Naive thymus-derived CD4-positive, alpha-beta T cell (primary cell): ENCODE results near the gene ADPRS. TPM values are rescaled to one million over a fixed set of nuclear protein-coding genes. Genes with fewer than 3 reads are reported as not detected.

Experiments
- ATAC-seq: fragments of 150-1000 bp; cut with Tn5 transposase; 2 replicates; pipeline ENCODE4 v1.10.0; 2021; ENCODE audit warnings: mild to moderate bottlenecking, moderate library complexity
- CTCF ChIA-PET: fragments of 350-600 bp; sonication (Branson Sonifier 250); formaldehyde crosslinking; loops from one replicate; lab custom pipeline; 2021; ENCODE audit warnings: antibody characterized with exemption; lab: Charles Lee
- POLR2A ChIA-PET: fragments of 350-600 bp; sonication (Branson Sonifier 250); formaldehyde crosslinking; loops from one replicate; lab custom pipeline; 2021; ENCODE audit warnings: antibody characterized with exemption, inconsistent platforms; lab: Charles Lee
- DNase-seq, 9 donors: peaks; one replicate each; pipeline versions ENCODE4 v3.0.0 to v3.0.0-alpha.2; 2020 to 2022; ENCODE audit warnings: mixed read lengths in 1 of 9
- H3K27ac ChIP-seq: one replicate; pipeline ENCODE4 v1.7.0; 2013; ENCODE audit warnings: mild to moderate bottlenecking, low read depth, low read length, moderate library complexity
- H3K27me3 ChIP-seq, 2 donors: one replicate each; pipeline ENCODE4 v1.7.0; 2013; ENCODE audit warnings: low read length in 2 of 2, mild to moderate bottlenecking in 2 of 2, moderate library complexity in 2 of 2; ENCODE audit not compliant: control insufficient read depth in 2 of 2, insufficient read depth in 2 of 2
- H3K36me3 ChIP-seq, 3 experiments: 1 replicate in 2 of 3; 2 replicates in 1 of 3; pipeline ENCODE4 v1.7.0; 2013; ENCODE audit warnings: low read length in 3 of 3, mild to moderate bottlenecking in 3 of 3, moderate library complexity in 1 of 3; ENCODE audit not compliant: insufficient read depth in 3 of 3, control insufficient read depth in 2 of 3
- H3K4me1 ChIP-seq, 2 donors: one replicate each; pipeline ENCODE4 v1.7.0; 2013; ENCODE audit warnings: low read length in 2 of 2, mild to moderate bottlenecking in 2 of 2, moderate library complexity in 1 of 2; ENCODE audit not compliant: control insufficient read depth in 2 of 2, insufficient read depth in 2 of 2
- H3K4me3 ChIP-seq: 2 replicates; pipeline ENCODE4 v1.7.0; 2013; ENCODE audit warnings: mild to moderate bottlenecking, low read length
- H3K9me3 ChIP-seq, 3 experiments: 1 replicate in 2 of 3; 2 replicates in 1 of 3; pipeline ENCODE4 v1.7.0; 2013; ENCODE audit warnings: low read length in 3 of 3; ENCODE audit not compliant: control insufficient read depth in 2 of 3
- H3K27ac Mint-ChIP-seq, 9 donors: one replicate each; pipeline ENCODE4 v1.8.0; 2020 to 2022; ENCODE audit warnings: mixed read lengths in 9 of 9, mild to moderate bottlenecking in 8 of 9, moderate library complexity in 5 of 9, inconsistent platforms in 2 of 9
- H3K27me3 Mint-ChIP-seq, 5 donors: one replicate each; pipeline ENCODE4 v1.8.0; 2021 to 2022; ENCODE audit warnings: mixed read lengths in 5 of 5, mild to moderate bottlenecking in 1 of 5
- H3K36me3 Mint-ChIP-seq, 5 donors: one replicate each; pipeline ENCODE4 v1.8.0; 2020 to 2022; ENCODE audit warnings: mixed read lengths in 5 of 5, mild to moderate bottlenecking in 3 of 5, inconsistent platforms in 1 of 5
- H3K4me1 Mint-ChIP-seq, 7 donors: one replicate each; pipeline ENCODE4 v1.8.0; 2020 to 2022; ENCODE audit warnings: mixed read lengths in 7 of 7, mild to moderate bottlenecking in 3 of 7, inconsistent platforms in 1 of 7
- H3K4me3 Mint-ChIP-seq, 10 donors: one replicate each; pipeline ENCODE4 v1.8.0; 2020 to 2022; ENCODE audit warnings: mild to moderate bottlenecking in 10 of 10, mixed read lengths in 10 of 10, moderate library complexity in 6 of 10, inconsistent platforms in 2 of 10
- H3K9me3 Mint-ChIP-seq, 11 donors: one replicate each; pipeline ENCODE4 v1.8.0; 2020 to 2022; ENCODE audit warnings: mixed read lengths in 11 of 11, mild to moderate bottlenecking in 4 of 11, inconsistent platforms in 1 of 11, moderate library complexity in 1 of 11
- intact Hi-C, 2 donors: fragments of 100-400 bp; cut with micrococcal nuclease; formaldehyde crosslinking; loops; one replicate each; pipeline ENCODE4 v1.15.1; 2023
- polyA plus RNA-seq, 2 donors: library from polyadenylated mRNA; unstranded; fragments of 300-500 nt; fragmentation: Illumina TruSeq; gene quantifications; one replicate each; pipeline ENCODE4 v1.2.3, GENCODE V29; 2021
- total RNA-seq, 6 experiments: library from RNA in 5 of 6; stranded (reverse) in 5 of 6; gene quantifications; 1 replicate in 5 of 6; 2 replicates in 1 of 6; pipeline ENCODE4 v1.2.3 and lab custom pipeline; 2021 to 2026

Gene ADPRS
- total and polyA plus RNA-seq, 7 experiments from 2014 or later = 18.0 to 35.4 (median 24.2) TPM

DNA sequence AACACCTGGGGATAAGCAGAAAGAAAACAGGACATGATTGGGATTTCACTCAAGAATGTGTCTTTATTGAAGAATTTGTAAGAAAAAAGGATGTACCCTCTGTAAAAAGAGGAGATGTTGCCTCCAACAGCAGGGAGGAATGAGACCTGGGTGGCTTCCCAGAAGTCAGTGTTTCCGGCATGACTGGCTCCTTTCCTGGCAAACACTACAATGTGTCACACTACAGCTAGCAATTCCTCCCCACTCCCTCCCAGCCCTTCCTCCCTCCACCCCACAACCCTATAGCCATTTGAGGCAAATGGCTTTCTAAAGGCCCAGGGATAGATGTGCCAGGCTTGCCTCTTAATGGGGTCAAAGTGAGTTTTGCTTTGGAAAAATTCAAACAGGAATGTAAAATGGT, 47.8 kb downstream of the ADPRS start:
- DNase-seq (no peak), ATAC-seq (no peak)
- CTCF ChIA-PET = interaction anchor here (0.8 to 6.1 kb wide), 2 partner anchors 35 to 149 kb away, joined by 3 to 77 read pairs; no protein-coding TSS in a partner anchor
- H3K9me3 ChIP-seq = no peaks in the 10 kb centered on the region
- peak overlapping the region in 2 of 9 donors; percentile 6 to 36 for H3K27ac Mint-ChIP-seq
- intact Hi-C loops = no loop called here
- H3K4me3 ChIP-seq = no peak overlapping the region
- H3K27me3 Mint-ChIP-seq = no peaks in the 10 kb centered on the region
- H3K9me3 Mint-ChIP-seq = no peaks in the 10 kb centered on the region
- H3K36me3 ChIP-seq = peaks cover 10 to 43% (median 13%) of the 10 kb centered on the region in 3 experiments
- H3K4me1 ChIP-seq = no peaks in the 10 kb centered on the region
- no peak overlapping the region for H3K27ac ChIP-seq
- H3K27me3 ChIP-seq = no peaks in the 10 kb centered on the region
- peaks cover 2 to 25% (median 18%) of the 10 kb centered on the region in 7 donors for H3K4me1 Mint-ChIP-seq
- peaks cover 4 to 29% (median 7%) of the 10 kb centered on the region in 5 donors for H3K36me3 Mint-ChIP-seq
- no peak overlapping the region for H3K4me3 Mint-ChIP-seq
- POLR2A ChIA-PET = no interaction called here

DNA sequence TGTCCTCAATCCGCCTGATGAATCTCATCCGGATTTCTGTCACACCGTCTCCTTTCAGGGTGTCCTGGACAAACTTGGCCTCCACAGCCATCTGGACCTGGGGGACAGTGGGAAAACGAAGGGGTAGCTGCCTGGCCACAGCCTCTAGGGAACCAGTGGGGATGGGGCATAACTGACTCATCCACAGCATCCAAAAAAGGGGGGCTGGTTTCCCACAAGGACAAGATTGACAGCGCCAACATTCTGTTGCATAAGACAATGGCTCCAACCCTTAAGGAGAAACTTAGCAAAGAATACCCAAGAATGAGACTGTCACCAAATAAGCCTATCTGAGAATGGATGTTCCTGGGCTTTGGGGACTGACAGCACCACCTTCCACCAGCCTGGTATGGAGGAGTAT, 48.5 kb downstream of the ADPRS start:
- Mint-ChIP-seq H3K36me3 (peaks cover 4 to 29% (median 7%) of the 10 kb centered on the region in 5 donors), H3K27me3 (no peaks in the 10 kb centered on the region), H3K27ac (no peak overlapping the region), H3K4me1 (peaks cover 6 to 32% (median 23%) of the 10 kb centered on the region in 7 donors), H3K4me3 (no peak overlapping the region), H3K9me3 (no peaks in the 10 kb centered on the region)
- no peaks in the 10 kb centered on the region for H3K9me3 ChIP-seq
- no peak overlapping the region for H3K27ac ChIP-seq
- H3K4me1 ChIP-seq = no peaks in the 10 kb centered on the region
- no peak for DNase-seq
- intact Hi-C loops = no loop called here
- H3K36me3 ChIP-seq = peaks cover 10 to 43% (median 13%) of the 10 kb centered on the region in 3 experiments
- no peak overlapping the region for H3K4me3 ChIP-seq
- ATAC-seq = no peak
- CTCF ChIA-PET = interaction anchor here (0.8 kb wide), 1 partner anchor 148 kb away, joined by 3 read pairs; no protein-coding TSS in a partner anchor
- H3K27me3 ChIP-seq = no peaks in the 10 kb centered on the region
- POLR2A ChIA-PET = no interaction called here

DNA sequence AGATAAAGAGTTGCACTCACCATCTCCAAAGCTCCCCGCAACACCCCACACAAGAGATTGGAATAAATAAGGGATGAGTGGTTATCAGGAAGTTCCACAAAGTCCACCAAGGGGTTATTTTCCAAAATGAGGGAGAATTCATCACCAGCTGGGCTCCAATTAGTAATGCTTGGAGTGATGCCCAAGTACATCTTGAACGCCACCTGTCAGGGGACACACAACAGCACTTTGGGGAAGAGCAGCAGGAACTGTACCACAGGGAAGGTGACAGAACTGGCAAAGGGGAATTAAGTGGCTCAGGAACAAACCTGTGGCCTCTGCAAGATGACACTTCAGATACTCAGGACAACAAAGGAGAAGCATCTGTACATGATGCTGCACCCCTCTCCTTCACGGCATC, 49.1 kb downstream of the ADPRS start:
- no peak overlapping the region for H3K4me3 Mint-ChIP-seq
- ATAC-seq (no peak), DNase-seq (no peak)
- no peaks in the 10 kb centered on the region for H3K9me3 Mint-ChIP-seq
- Histone ChIP-seq H3K4me1 (peaks cover 0 to 4% of the 10 kb centered on the region in 2 donors), H3K9me3 (no peaks in the 10 kb centered on the region), H3K27ac (no peak overlapping the region), H3K36me3 (peaks cover 10 to 43% (median 13%) of the 10 kb centered on the region in 3 experiments), H3K4me3 (no peak overlapping the region), H3K27me3 (no peaks in the 10 kb centered on the region)
- ChIA-PET POLR2A (interaction anchor here (1.1 kb wide), 1 partner anchor 9 kb away, joined by 4 read pairs; no protein-coding TSS in a partner anchor), CTCF (no interaction called here)
- intact Hi-C loops = no loop called here
- peaks cover 4 to 29% (median 8%) of the 10 kb centered on the region in 5 donors for H3K36me3 Mint-ChIP-seq
- peak overlapping the region in 1 of 9 donors; percentile 12 for H3K27ac Mint-ChIP-seq
- peaks cover 10 to 33% (median 29%) of the 10 kb centered on the region in 7 donors for H3K4me1 Mint-ChIP-seq
- no peaks in the 10 kb centered on the region for H3K27me3 Mint-ChIP-seq

DNA sequence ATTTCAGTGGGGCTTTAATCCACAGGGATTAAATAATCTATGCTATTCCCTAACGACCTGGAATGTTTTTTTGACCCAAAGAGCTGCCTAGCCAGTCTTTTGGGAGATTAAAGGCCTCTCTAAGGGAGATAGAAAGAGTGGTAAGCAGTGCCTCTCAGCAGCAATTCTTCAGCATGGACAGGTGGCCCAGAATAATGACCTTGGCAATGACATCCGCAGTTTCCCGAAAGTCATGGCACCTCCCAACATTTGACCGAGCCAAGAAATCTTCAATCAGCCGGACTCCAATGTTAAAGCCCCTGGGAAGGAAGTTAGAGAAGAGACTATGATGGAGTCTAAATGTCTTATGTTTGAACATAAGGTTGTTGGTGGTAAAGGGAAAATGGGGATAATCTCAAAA, 50.8 kb downstream of the ADPRS start:
- Histone ChIP-seq H3K27ac (no peak overlapping the region), H3K9me3 (no peaks in the 10 kb centered on the region), H3K27me3 (no peaks in the 10 kb centered on the region), H3K4me3 (no peak overlapping the region), H3K36me3 (peaks cover 10 to 43% (median 13%) of the 10 kb centered on the region in 3 experiments), H3K4me1 (peaks cover 0 to 4% of the 10 kb centered on the region in 2 donors)
- CTCF ChIA-PET = interaction anchor here (0.9 kb wide), 1 partner anchor 47 kb away, joined by 3 read pairs; no protein-coding TSS in a partner anchor
- H3K9me3 Mint-ChIP-seq = no peaks in the 10 kb centered on the region
- H3K4me3 Mint-ChIP-seq = no peak overlapping the region
- no peaks in the 10 kb centered on the region for H3K27me3 Mint-ChIP-seq
- intact Hi-C loops = no loop called here
- POLR2A ChIA-PET = interaction anchor here (1.1 kb wide), 1 partner anchor 12 kb away, joined by 3 read pairs; no protein-coding TSS in a partner anchor
- peak overlapping the region in 6 of 9 donors; percentile 38 to 65 (median 49) for H3K27ac Mint-ChIP-seq
- DNase-seq (no peak), ATAC-seq (no peak)
- peaks cover 12 to 41% (median 39%) of the 10 kb centered on the region in 7 donors for H3K4me1 Mint-ChIP-seq
- H3K36me3 Mint-ChIP-seq = peaks cover 4 to 29% (median 12%) of the 10 kb centered on the region in 5 donors

DNA sequence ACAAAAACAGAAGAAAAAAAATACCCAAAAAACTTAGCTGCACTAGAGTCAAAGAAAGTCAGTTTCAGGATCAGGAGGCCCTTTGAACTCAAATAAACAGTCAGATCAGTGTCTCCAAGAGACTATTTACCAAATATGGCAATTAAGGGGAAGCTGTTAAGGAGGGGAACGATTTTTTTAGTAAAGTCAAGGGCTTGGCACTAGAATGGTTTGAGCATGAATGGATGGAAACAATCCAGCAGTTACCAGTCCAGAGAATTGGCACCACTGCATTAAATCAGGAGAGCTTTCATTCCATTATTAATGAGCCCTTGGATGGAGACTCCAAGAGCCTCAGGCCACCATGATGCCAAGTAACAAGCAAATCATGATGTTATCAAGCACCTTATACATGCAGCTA, 53.4 kb downstream of the ADPRS start:
- Histone ChIP-seq H3K4me1 (peaks cover 0 to 4% of the 10 kb centered on the region in 2 donors), H3K9me3 (no peaks in the 10 kb centered on the region), H3K27ac (no peak overlapping the region), H3K36me3 (peaks cover 5 to 27% (median 12%) of the 10 kb centered on the region in 3 experiments), H3K4me3 (no peak overlapping the region), H3K27me3 (no peaks in the 10 kb centered on the region)
- ChIA-PET POLR2A (interaction anchor here (0.7 kb wide), 1 partner anchor 17 kb away, joined by 4 read pairs; no protein-coding TSS in a partner anchor), CTCF (interaction anchor here (0.6 to 1.1 kb wide), 3 partner anchors 42 to 144 kb away, joined by 3 to 4 read pairs (median 3); no protein-coding TSS in a partner anchor)
- Mint-ChIP-seq H3K4me1 (peaks cover 16 to 47% (median 42%) of the 10 kb centered on the region in 7 donors), H3K36me3 (peaks cover 4 to 19% (median 12%) of the 10 kb centered on the region in 5 donors), H3K27ac (peak overlapping the region in 3 of 9 donors; percentile 13 to 31 (median 28)), H3K27me3 (no peaks in the 10 kb centered on the region), H3K4me3 (no peak overlapping the region), H3K9me3 (no peaks in the 10 kb centered on the region)
- intact Hi-C loops = no loop called here
- DNase-seq (no peak), ATAC-seq (no peak)

DNA sequence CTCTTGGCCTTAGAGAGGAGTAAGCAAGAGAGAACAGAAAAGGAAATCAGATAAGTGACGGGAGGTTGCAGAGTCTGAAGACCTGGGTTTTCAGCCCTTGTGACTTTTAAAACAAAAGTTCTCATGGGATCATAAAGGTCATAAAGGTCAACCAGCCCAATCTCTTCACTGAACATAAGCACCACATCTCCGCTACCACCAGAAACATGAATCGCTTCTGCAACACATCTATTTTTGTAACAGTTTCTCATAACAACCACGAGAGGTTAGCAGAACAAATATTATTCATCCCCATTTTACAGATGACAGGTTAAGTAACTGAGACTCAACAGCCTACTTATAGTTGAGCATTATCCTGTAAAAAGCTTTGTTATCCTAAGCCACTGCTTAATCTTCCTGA, 54.7 kb downstream of the ADPRS start:
- H3K36me3 Mint-ChIP-seq = peaks cover 4 to 24% (median 8%) of the 10 kb centered on the region in 5 donors
- H3K4me1 Mint-ChIP-seq = peaks cover 24 to 57% (median 51%) of the 10 kb centered on the region in 7 donors

More for the DNA sequence above, 54.7 kb downstream of the ADPRS start:
- Histone ChIP-seq H3K9me3 (no peaks in the 10 kb centered on the region), H3K4me3 (no peak overlapping the region), H3K36me3 (peaks cover 1 to 14% (median 4%) of the 10 kb centered on the region in 3 experiments), H3K4me1 (peaks cover 3 to 11% of the 10 kb centered on the region in 2 donors), H3K27me3 (no peaks in the 10 kb centered on the region), H3K27ac (no peak overlapping the region)
- intact Hi-C loops = no loop called here
- peak overlapping the region in 3 of 9 donors; percentile 4 to 57 (median 45) for H3K27ac Mint-ChIP-seq
- CTCF ChIA-PET = no interaction called here
- POLR2A ChIA-PET = interaction anchor here (0.7 kb wide), 1 partner anchor 10 kb away, joined by 3 read pairs; no protein-coding TSS in a partner anchor
- no peaks in the 10 kb centered on the region for H3K27me3 Mint-ChIP-seq
- ATAC-seq (no peak), DNase-seq (no peak)
- H3K4me3 Mint-ChIP-seq = no peak overlapping the region
- H3K9me3 Mint-ChIP-seq = no peaks in the 10 kb centered on the region
